Nephron progenitor cell (in vitro differentiated cells): ENCODE data around the gene IFNAR2.
A peak's percentile ranks its signal among the peaks of the same experiment; 100 is the strongest.

Experiments used
- DNase-seq: peaks from one replicate; pipeline ENCODE4 v3.0.0; 2021
- H3K27ac Mint-ChIP-seq: 2 replicates; pipeline ENCODE4 v1.8.0; 2021; ENCODE audit warnings: mild to moderate bottlenecking, moderate library complexity, mixed read lengths
- H3K27me3 Mint-ChIP-seq: 2 replicates; pipeline ENCODE4 v1.8.0; 2021; ENCODE audit warnings: mild to moderate bottlenecking, low read depth, mixed read lengths; ENCODE audit not compliant: poor library complexity
- H3K36me3 Mint-ChIP-seq: 2 replicates; pipeline ENCODE4 v1.8.0; 2021; ENCODE audit warnings: low read depth, mixed read lengths
- H3K4me1 Mint-ChIP-seq: 2 replicates; pipeline ENCODE4 v1.8.0; 2021; ENCODE audit warnings: mixed read lengths
- H3K4me3 Mint-ChIP-seq: 2 replicates; pipeline ENCODE4 v1.8.0; 2021; ENCODE audit warnings: mild to moderate bottlenecking, moderate library complexity, mixed read lengths
- H3K9me3 Mint-ChIP-seq: 2 replicates; pipeline ENCODE4 v1.8.0; 2021; ENCODE audit warnings: mild to moderate bottlenecking, moderate library complexity, mixed read lengths
- TF ChIP-seq, protein P1 (sequence below): fragments of 200-600 bp; sonication (generic); IDR thresholded peaks from 2 replicates; pipeline ENCODE4 v1.5.0; 2021; ENCODE audit warnings: antibody characterized with exemption

The IFNAR2 gene

DNA sequence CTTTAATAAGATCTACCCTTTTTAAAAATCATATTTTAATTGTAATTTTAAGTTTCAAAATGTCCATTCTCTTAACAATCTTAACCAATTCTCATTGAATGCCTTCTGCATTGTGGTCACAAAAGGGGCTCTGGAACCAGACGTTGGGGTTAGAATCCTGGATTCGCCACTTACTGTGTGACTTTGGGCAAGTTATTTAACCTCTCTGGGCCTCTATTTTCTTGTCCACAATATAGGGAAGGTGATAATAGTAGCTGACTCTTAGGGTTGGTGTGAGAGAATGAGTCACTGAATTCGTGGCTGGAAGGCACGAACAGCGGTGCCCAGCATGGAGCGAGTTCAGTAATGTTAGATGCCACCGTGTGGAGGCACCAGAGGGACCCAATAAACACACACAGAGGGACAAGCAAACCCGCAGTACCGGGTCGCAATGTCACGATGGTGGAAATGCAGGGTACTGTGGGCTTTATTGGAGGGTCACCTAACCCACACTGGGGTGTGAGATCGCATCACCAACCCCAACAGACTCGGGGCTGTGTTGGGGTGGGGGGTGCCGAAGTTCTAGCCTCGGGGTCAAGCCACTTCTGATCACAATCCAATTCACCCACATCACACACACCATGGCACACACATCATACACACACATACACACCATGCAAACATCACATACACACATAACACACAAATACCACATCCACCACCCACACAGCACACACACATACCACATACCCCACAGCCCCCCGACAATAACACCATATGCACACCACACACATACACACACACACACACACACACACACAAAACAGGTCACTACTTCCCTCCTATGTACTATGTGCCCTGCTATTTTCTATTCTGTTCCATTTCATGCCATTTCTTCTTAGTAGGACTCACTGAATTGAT lies 27.0 kb upstream of the IFNAR2 start:
- DNase-seq = no peak
- Mint-ChIP-seq H3K4me3 (no peak overlapping the region), H3K36me3 (no peaks in the 10 kb centered on the region), H3K27ac (peak overlapping the region; percentile 58), H3K9me3 (peaks cover 4% of the 10 kb centered on the region), H3K27me3 (peaks cover 8% of the 10 kb centered on the region), H3K4me1 (no peaks in the 10 kb centered on the region)
- TF ChIP-seq, protein P1, sequence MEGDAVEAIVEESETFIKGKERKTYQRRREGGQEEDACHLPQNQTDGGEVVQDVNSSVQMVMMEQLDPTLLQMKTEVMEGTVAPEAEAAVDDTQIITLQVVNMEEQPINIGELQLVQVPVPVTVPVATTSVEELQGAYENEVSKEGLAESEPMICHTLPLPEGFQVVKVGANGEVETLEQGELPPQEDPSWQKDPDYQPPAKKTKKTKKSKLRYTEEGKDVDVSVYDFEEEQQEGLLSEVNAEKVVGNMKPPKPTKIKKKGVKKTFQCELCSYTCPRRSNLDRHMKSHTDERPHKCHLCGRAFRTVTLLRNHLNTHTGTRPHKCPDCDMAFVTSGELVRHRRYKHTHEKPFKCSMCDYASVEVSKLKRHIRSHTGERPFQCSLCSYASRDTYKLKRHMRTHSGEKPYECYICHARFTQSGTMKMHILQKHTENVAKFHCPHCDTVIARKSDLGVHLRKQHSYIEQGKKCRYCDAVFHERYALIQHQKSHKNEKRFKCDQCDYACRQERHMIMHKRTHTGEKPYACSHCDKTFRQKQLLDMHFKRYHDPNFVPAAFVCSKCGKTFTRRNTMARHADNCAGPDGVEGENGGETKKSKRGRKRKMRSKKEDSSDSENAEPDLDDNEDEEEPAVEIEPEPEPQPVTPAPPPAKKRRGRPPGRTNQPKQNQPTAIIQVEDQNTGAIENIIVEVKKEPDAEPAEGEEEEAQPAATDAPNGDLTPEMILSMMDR = no peak

DNA sequence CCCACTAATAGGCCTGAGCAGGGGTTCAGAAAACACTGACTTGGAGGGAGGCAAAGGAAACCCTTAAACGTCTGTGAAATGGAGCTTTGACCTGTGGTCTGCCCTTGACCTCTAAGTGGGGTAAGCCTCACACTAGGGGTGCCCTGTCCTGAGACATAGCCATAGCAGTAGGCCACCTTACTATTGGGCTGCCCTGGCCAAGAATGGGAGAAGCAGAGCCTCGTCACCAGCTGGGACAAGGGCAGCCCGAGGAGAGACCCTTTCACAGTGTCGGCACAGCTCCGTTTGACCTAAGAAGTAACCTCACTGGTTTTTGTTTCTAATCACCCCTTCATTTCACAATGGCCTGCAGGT lies 26.4 kb upstream of the IFNAR2 start:
- Mint-ChIP-seq H3K4me3 (no peak overlapping the region), H3K9me3 (peaks cover 10% of the 10 kb centered on the region), H3K4me1 (no peaks in the 10 kb centered on the region), H3K27ac (no peak overlapping the region), H3K27me3 (peaks cover 5% of the 10 kb centered on the region), H3K36me3 (no peaks in the 10 kb centered on the region)
- no peak for DNase-seq
- TF ChIP-seq, protein P1 = no peak

DNA sequence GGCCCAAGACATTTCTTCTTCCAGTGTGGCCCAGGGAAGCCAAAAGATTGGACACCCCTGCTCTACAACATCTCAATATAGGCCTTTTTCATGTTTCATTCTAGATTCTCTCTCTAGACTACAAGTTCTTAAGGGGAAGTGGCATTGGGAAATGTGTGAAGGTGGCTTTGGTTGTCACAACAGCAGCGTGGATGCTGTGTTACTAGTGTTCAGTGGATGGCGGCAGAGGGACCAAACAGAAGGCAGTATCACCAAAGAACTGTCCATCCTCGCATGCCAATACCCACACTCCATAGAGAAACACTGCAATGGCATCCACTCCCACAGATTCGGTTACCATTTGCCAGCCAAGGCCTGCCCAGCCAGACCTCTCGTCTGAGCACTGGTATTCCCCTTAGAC lies 24.3 kb upstream of the IFNAR2 start:
- Mint-ChIP-seq H3K4me3 (no peak overlapping the region), H3K4me1 (no peaks in the 10 kb centered on the region), H3K36me3 (no peaks in the 10 kb centered on the region), H3K27ac (no peak overlapping the region), H3K9me3 (peaks cover 23% of the 10 kb centered on the region), H3K27me3 (peaks cover 3% of the 10 kb centered on the region)
- DNase-seq = no peak
- TF ChIP-seq, protein P1 = no peak

DNA sequence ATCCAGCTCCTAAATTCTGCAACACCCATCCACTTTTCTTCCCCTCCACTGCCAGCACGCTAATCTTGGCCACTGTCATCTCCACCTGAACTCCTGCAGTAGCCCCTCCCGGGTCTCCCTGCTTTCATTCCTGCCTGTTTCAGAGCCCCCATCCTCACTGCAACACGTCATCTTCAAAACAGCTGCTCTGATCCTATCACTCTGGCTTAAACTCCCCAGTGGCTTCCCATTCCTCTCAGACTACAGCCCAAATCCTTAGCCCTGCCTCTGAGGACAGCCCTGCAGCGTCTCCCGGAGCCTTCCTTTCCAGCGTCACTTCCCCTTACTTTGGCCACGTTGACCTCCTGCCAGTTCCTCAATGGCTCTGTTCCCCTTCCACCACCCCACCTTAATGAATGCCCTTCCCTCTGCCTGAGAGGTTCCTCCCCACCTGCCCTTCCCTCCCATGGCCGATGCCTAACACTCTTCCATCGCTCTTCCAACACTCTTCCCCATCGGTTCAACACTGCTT lies 22.9 kb upstream of the IFNAR2 start:
- TF ChIP-seq, protein P1 = no peak
- H3K36me3 Mint-ChIP-seq = no peaks in the 10 kb centered on the region
- no peaks in the 10 kb centered on the region for H3K4me1 Mint-ChIP-seq

DNA sequence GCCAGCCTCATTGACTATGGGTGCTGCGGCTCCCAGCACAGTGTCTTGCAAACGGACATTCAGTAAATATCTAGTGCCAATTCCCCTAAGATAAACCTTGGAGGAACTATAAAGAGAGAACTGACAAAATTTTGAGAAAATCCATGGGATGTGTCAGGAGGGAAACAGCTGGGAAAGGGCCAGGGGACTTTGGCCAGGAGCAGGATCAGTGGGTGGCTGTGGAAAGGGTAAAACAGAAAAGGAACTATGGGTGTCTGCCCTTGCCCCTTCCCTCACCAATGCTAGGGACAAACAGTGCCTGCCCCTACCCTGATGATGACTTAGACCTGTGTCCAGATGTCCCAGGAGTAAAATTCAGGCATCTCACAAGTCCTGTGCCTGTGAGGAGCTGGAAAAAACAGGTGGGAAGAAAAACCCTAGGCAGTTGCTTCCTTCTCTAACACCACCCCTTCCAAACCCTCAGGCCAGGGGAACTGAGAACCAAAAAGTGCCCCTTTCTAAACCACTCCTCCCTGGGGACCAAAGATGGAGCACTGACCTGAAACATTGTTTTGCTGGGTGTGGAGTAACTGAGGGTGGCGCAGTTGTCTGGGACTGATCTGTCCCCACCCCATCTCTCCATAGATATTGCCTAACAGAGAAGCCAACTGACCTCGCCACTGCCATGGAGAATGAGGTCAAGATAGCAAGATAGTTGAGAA lies 22.1 kb upstream of the IFNAR2 start:
- peaks cover 3% of the 10 kb centered on the region for H3K27me3 Mint-ChIP-seq
- H3K36me3 Mint-ChIP-seq = no peaks in the 10 kb centered on the region
- no peak overlapping the region for H3K27ac Mint-ChIP-seq
- no peak for DNase-seq
- H3K9me3 Mint-ChIP-seq = peaks cover 23% of the 10 kb centered on the region
- H3K4me3 Mint-ChIP-seq = no peak overlapping the region
- TF ChIP-seq, protein P1 = no peak
- peaks cover 6% of the 10 kb centered on the region for H3K4me1 Mint-ChIP-seq

More for the DNA sequence above, 22.9 kb upstream of the IFNAR2 start:
- Mint-ChIP-seq H3K27ac (no peak overlapping the region), H3K9me3 (peaks cover 23% of the 10 kb centered on the region), H3K27me3 (peaks cover 3% of the 10 kb centered on the region), H3K4me3 (no peak overlapping the region)
- no peak for DNase-seq
